Activated effector memory CD4-positive, alpha-beta T cell treated with anti-CD3 and anti-CD28 coated beads, Interleukin-2, amount 50 U/mL, for 16 hours (primary cell): ENCODE measurements around the gene NEDD4L.
"Not testable (repeated sequence)": the region's sequence is repeated elsewhere in the genome, so short reads cannot be mapped to it uniquely, and the experiment has no call there.

Source experiments
- DNase-seq: peaks from one replicate; pipeline ENCODE4 v3.0.0-alpha.2; 2020

Gene NEDD4L

DNA sequence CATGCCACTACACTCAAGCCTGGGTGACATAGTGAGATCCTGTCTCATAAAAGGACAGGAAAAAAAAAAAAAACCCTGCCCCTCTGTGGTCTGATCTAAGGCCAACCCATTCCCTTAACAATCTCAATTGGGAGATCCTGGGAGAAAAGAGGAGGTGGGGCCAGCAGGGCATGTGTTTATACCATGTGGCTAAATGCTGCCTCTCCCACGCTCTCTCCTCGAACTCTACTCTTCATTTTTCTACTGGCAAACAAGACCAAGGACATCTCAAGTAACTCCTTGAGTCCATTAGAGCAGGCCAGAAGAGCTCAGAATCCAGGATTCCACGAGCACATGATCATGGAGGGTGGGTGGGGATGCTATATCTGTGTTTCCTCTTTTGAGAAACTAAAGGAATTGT lies 16.7 kb upstream of the NEDD4L start:
- no peak for DNase-seq

DNA sequence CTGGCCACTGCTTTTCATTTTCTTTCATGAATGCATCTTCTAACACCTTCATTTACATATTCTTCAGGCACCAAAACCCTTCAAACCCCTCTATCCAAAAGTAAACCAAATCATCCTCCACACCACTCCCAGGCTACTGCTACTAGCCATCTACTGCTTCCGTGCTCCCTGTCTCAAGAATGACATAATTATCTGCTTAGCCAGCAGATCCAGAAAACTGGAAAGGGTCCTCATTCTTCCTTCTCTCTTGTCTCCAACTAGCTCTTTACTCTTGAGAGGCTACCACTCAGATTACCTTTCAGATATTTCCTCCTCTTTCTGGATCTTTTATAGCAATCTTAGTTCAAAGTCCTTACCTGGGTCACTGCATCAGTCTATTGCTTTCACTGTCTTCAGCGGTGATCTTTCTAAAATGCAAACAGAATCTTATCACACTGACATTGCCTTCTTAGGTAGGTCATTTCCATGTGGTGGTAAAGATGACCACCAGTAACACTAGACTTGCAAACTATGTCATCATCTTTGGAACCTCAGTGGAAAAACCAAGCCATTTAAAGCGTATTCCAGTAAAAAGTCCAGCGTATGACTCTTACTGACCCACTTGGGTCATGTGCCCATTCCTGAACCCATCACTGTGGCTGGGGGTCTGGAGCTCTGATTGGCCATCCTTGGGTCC lies 15.8 kb upstream of the NEDD4L start:
- no peak for DNase-seq

DNA sequence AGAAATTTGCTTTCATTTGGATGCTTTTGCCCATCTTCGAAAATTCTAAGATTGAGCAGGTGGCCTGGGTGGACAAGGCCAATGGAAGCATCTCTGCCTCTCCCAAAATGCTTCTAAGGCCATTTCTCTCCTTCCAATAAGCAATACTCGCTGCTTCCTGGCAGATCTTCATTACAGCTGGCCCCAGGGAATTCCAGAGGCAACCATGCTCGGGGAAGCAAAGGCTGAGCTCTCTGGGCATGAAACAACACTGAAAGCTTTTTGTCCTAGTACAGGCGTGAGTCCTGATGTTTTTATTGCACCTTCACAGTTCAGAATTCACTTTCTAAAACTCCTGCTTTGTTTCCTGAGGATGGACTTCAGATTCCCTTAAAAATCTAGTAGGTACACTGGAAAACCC lies 11.8 kb upstream of the NEDD4L start:
- no peak for DNase-seq

DNA sequence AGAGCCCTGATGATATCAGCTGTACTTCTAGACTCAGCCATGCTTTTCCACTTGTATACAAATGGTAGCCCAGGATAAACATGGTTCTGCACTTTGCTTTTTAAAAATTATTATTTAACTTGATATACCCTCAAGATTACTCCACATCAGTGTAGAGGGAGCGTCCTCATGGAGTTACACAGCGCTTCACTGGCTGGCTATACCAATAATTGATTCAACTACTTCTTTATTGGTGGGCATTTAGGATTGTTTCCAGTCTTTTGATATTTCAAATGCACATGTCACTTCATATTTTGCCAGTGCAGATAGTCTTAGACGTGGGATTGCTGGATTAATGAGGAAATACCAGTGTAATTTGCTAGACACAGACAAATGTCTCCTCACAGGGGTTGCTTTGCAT lies 10.8 kb upstream of the NEDD4L start:
- DNase-seq: no peak

DNA sequence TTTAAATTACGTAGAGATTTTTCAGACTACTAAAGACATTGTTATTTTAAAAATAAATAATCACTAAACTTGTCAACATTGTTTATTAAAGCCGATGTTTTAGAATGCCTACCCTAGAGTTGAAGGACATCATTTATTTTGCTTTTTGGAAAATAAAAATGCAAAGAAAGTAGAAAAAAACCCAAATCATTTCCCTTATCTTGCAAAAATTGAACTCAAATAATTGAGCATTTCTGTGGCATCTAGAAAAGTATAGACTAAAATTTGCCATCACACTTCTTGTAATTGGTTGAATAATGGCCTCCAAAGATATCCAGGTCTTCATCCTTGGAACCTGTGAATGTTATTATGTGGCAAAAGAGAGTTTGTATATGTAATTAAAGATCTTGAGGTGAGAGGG lies 9.7 kb upstream of the NEDD4L start:
- no peak for DNase-seq

DNA sequence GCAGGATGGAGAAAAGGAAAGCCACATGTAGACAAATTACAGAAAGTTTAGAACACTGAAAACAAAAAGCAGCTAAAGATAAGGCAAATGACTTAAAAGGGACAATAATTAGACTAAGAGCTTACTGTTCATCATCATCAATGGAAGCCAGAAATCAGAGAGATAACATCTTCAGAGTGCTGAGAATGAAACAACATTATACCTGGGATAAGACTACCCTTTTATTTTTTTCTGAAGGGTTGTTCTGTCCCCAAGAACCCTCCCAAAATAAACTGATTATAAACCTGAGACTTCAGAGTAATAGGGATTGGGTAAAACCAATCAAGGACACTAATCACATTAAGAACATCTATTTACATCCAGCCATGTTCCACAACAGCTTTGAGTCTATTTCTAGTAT lies 6.9 kb upstream of the NEDD4L start:
- DNase-seq: no peak

DNA sequence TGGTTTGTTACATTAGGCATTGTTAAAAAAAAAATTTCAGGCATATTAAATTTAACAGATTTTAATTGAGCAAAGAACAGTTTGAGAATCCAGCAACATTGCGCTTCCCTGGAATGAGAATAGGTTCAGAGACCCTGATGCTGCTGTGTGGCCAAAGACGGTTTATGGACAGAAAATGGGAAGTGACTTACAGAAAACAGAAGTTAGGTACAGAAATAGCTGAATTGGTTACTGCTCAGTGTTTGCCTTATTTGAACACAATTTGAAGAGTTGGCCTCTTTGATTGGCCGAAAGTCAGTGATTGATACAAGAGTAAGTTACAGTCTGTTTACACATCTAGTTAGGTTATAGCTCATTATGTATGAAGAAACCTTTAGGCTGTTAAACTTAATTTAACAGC lies 6.0 kb upstream of the NEDD4L start:
- no peak for DNase-seq

DNA sequence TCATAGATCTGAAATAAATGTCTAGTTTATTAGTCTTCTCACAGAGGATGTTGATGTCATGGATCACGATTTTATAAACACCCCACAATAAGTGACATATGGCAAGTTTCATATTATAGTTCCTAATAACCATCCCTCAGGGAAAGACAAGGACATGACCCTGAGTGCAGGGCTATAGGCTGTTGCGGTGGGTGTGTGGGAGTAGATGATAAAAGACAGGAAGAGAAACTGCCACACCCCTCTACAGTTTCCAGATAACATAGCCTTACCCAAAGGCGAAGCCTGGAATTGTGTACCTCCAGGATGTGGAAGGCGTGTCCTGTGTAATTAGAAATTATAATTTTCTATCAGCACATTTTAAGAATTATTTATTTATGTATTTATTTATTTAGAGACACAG lies 2.4 kb upstream of the NEDD4L start:
- no peak for DNase-seq

DNA sequence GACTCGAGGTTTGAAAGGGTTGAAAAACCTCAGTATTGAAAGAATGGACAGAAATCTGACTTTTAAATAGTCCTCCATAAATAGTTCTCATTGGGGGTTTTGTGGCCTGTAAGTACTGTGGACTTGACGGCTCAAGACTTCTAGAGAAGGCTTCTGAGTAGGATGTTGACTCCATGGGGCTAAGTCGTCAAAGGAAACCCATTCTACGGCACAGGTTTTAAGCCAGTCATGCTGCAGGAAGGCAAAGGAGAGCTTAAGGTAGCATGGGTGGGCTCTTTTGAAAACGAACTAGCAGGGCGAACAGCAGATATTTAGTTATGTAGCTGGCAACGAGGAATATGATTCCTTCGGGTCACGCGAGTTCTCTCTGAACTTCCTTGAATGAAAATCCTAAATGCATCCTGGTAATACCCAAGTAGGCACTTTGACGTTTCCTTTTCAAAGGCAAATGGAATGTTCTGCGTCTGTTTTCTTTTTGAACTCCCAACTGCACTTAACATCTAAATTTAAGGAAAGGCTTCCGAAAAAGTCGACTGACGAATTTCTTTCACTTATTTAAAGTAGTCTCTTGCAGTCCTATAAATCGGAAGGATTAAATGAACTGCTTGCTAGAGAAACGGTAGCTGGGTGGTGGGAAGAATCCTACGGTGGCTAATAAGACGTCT lies 1.1 kb upstream of the NEDD4L start:
- DNase-seq: no peak

DNA sequence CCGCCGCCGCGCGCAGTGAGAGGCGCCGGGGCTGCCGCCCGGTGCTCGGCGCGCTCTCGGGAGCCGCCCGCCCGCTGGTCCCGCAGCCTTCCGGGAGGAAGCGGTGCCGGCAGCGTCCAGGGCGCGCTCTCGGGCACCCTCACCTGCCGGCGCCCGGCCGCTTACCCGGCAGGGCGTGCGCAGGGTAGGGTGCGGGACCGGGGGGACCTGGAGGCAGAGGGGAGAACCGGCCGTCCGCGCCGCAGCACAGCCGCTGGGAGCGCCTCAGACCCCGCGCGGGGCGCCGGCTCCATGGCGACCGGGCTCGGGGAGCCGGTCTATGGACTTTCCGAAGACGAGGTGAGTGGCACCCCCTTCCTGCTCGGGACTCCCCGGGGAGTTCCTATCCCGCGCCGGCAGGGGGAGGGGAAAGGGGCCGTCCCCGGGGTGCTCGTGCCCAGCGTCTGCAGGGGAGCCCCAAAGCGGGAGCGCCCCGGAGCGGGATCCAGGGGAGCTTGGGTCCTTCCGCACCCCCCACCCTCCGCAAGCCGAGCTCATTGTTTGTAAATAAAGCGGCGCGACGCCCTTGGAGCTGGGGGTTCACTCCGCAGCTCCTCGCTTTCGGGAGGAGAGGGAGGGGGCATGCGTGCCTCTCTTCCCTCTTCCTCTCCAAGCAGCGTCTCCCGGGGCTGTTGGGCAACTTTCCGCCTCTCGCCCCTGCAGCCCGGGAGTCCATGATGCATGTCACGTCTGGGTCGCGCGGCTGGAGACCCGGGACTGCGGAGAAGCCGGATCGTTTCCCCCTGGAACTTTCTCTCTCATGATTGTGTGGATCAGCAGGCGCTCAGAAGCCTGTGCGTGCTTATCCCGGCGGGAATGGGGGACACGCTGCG lies 580 bp downstream of the NEDD4L start:
- peak; percentile 80 for DNase-seq

DNA sequence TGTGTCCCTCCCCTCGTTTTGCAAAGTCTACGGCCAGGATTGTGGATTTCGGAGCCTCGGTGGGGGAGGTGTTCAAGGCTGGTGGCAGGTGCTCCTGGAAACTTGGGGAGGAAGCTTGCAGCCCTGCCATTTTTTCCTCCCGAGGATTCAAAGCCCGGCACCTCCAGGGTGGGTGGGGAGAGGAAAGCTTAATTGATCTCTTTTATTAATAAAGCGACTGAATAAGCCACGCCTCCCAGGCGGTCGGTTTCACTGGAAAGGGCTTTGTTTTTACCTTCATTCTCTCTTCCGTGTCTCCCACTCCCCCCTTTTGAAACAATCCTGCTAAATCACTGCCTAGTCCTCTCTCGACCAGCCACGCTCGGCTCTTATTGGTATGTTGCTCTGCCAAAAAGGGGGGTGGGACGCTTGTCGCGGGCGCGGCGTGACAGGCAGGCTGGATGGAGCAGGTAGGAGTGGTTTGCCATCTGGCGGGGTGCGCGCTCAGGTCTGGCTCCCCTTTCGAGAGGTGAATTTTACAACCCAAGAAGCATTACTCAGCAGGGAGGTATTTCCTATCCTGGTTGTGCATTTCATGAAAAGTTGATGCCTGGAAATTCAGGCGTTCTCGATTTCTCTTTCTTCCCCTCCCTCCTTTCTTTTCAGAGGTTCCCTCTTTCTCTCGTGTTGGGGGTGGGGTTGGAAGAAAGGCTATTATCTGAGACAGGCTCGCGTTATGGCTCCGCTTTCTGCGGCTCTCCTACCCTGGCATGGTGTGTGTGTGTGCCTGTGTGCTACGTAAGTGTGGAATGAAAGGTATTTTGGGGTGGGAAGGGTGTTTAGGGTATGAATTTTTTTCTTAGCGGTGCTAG lies 1.4 kb downstream of the NEDD4L start:
- peak; percentile 74 for DNase-seq

DNA sequence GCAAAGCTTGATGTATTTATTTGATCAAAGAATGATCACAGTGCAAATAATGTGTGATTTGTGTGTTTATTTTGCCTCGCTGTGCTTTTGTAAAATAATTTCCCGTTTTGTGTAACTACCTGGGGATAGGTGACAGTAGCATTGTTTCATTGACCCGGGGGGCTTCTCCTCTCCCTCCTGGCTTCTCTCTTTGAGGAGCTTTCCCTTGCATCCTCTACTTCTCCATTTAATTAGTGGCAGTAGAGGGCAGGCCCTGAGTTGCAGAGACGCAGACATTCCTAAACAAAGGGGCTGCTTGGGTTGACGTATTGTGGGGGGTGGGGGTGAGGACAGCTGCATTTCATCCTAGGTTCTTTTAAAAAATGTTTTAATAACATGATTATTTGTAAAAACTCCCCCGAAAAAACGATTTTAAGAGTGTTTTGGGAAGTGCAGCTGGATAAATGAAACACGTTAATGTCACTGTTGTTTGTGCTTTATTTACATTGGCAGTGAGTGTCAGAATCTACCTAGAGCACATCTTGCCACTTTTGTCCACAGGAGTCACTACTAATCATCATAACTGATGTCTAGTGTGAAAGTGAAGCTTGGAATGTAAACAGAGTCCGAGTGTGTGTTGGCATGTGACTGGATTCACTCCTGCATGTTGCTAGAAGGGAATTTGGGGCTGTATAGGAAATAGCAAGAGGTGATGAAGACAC lies 2.2 kb downstream of the NEDD4L start:
- no peak for DNase-seq

DNA sequence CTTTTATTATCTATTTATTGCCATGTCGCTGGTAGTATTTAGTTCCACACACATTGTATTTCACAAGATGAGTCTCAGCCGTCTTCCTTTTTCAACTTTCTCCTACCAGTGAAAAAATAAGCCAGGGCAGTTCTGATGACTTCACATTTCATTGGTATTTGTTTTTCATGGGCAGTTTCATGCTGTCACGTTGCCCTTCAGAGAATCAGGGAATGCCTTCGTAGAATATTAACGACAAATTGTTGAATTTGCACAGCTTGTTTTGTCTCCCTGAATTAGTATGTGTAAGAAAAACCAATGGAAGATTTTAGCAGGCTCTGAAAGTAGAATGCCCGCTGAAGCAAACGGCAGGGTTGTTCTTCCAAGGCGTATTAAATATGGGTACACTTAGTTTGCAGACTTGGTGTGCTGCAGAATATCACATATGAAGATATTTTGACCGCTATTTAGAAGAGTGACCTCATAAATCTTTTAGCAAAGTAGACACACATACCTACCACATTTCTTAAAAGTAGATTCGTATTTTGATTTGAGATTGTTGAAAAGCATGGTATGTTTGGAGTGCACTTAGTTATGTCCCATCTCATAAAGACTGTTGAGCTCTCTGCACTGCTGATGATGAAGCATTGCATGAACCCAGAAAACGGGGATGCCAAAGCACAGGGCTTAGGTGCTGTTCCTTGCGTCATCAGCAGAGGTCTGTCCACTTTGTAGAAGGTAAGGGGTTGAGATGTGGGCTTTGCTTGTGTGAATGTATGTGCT lies 2.9 kb downstream of the NEDD4L start:
- no peak for DNase-seq

DNA sequence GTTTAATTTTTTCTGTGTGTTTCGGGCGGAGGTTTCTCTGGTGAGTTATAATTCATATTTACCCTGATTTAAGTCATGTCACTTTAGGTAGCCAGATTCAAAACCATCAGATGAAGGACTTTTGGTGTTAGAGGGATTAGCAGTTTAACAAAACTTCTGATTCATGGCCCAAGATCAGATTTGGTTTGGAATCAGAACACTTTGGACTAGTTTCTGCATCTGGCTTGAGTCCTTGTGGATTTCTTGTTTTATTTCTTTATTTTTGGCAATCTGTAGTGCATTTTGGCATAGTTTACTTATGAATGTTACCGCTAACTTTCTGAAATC lies 3.5 kb downstream of the NEDD4L start:
- no peak for DNase-seq

DNA sequence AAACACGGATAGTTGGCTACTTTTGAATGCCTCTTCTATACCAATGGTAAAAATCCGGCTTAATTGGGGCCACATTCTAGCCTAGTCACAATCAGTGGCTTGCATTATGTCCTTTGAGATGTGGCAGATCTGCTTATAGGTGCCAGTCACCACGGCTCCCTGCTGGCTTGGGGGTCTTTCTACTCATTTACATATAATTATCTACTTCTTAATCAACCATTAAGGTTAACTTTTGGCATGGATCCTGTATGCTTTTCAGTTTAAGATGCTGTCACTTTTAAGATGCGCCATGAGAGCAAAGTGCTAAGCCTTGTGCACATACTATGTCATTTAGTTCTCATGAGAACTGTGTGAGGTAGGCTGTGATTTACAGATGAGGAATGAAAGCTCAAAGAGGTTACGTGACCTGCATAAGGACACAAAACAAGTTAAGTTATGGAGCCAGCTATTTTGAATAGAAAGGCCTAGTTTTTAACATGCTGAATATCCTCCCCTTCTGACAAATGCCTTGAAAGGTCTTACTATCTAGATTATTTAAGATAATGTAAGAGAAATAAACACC lies 4.1 kb downstream of the NEDD4L start:
- DNase-seq: no peak

DNA sequence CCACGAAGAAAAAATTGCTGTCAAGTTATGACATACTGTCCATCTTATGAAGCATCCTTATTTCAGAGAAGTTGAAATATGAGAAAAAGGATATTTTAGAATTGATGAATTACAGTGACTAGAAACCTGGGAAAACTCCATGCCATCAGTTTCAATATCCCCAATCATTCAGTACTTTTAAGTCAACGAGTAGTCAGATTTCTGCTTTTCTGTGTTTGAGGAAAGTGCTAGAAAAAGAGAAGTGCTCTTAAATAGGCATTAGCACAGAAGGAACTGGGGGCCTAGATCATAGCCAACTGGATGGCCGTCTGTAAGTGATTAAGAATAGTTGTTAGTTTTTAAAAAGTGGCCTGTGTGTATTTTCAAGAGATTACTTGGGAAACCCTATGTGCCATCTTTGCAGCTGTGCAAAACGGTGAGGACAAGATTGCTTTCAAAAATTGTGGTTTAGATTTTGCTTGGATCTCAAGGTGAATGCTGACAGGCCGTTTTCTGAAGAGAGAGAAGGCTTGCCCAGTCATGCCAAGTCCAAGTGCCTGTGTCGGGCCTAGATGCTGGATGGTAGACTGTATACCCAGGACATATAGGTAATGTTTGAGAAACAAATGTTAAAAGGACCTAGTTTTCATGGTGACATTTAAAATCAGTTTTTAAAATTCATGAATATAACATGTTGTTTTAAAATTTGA lies 5.1 kb downstream of the NEDD4L start:
- no peak for DNase-seq

DNA sequence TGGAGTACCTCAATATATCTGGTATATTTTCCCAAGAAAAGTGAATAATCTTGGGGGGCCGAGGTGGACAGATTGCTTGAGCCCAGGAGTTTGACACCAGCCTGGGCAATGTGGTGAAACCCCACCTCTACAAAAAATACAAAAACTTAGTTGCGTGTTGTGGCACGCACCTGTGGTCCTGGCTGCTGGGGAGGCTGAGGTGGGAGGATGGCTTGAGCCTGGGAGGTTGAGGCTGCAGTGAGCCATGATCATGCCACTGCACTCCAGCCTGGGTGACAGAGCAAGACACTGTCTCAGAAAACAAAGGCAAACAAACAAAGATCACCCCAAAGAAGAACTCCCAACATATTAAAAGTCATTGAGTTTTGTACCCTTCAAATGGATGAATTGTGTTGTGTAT lies 6.9 kb downstream of the NEDD4L start:
- not testable (repeated sequence) for DNase-seq

DNA sequence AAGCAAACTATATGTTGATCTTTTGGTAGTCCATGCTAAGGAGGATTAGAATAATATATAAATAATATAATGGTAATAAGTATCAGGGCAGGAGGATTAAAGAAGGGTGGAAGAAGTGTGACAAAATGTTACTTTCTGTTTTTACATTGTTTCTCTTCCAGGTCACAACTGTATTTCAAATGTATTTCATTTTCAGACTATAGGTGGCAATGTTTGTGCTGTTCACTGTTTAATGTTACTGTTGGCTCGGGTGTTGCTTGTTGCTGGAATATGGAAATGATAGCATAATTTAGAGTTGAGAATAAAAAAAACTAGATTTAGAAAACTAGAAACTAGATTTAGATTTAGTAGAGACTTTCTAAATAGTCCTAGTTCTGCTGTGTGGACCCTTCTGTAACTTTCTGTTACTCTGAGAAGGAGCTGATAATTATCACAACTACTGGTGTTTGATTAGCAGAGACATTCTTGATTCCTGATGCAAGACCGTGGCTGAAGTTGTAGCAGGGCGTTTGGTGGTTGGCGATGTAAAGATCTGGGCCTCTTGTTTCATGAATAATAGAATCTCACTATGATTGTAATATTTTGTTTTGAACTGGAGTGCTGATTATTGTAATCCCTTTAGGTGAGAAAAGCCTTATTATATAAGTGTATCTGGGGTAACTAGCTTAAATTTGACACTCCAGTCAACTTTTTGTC lies 7.9 kb downstream of the NEDD4L start:
- DNase-seq: no peak

DNA sequence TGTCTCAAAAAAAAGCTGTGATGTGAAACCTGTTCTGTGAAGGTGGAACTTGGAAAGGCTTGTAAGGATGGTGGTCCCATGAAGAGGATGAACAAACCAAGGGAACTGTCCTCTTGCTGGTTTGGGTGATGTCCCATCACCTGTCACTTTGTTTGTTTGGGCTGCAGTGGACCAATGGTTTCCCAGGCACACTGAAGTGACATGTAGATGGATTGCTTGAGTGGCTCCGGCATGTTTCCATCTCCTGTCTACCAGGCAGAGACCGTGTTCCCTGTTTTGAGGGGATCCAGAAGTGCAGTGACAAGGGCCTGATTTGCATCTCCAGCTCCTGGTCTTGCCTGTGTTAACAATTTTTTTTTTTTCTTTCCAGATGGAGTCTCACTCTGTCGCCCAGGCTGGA lies 8.9 kb downstream of the NEDD4L start:
- no peak for DNase-seq
